OCI-LY3 (cell line): Measurements from ENCODE around the gene THUMPD2.

Experiments
- EZH2phosphoT487 ChIP-seq: fragments of 200-600 bp; shearing (Covaris generic); IDR thresholded peaks from 2 replicates; pipeline ENCODE4 v1.6.1; 2018; ENCODE audit warnings: antibody characterized with exemption, mixed run types, low read depth
- TF ChIP-seq, protein P1 (sequence below): fragments of 200-600, 300-600 bp; sonication (generic); IDR thresholded peaks from 2 replicates; pipeline ENCODE4 v1.5.1; 2014; ENCODE audit warnings: antibody characterized with exemption, low read length, low read depth

- TF ChIP-seq, protein P1, sequence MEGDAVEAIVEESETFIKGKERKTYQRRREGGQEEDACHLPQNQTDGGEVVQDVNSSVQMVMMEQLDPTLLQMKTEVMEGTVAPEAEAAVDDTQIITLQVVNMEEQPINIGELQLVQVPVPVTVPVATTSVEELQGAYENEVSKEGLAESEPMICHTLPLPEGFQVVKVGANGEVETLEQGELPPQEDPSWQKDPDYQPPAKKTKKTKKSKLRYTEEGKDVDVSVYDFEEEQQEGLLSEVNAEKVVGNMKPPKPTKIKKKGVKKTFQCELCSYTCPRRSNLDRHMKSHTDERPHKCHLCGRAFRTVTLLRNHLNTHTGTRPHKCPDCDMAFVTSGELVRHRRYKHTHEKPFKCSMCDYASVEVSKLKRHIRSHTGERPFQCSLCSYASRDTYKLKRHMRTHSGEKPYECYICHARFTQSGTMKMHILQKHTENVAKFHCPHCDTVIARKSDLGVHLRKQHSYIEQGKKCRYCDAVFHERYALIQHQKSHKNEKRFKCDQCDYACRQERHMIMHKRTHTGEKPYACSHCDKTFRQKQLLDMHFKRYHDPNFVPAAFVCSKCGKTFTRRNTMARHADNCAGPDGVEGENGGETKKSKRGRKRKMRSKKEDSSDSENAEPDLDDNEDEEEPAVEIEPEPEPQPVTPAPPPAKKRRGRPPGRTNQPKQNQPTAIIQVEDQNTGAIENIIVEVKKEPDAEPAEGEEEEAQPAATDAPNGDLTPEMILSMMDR, result no peak
- TF ChIP-seq EZH2phosphoT487, result no peak
Observed at GRCh38 chr2:39781697-39782096, 2.6 kb upstream of the THUMPD2 start.
